ENCODE results near the gene PANX3. TPM values are rescaled to one million over a fixed set of nuclear protein-coding genes. Genes with fewer than 3 reads are reported as not detected.

PANX3 gene
- total and polyA plus RNA-seq, 9 of the 15 experiments (the other 6 are each of a cell fraction or from before 2014, with no cell fraction given) = 0.09 to 0.69 (median 0.39) TPM

DNA sequence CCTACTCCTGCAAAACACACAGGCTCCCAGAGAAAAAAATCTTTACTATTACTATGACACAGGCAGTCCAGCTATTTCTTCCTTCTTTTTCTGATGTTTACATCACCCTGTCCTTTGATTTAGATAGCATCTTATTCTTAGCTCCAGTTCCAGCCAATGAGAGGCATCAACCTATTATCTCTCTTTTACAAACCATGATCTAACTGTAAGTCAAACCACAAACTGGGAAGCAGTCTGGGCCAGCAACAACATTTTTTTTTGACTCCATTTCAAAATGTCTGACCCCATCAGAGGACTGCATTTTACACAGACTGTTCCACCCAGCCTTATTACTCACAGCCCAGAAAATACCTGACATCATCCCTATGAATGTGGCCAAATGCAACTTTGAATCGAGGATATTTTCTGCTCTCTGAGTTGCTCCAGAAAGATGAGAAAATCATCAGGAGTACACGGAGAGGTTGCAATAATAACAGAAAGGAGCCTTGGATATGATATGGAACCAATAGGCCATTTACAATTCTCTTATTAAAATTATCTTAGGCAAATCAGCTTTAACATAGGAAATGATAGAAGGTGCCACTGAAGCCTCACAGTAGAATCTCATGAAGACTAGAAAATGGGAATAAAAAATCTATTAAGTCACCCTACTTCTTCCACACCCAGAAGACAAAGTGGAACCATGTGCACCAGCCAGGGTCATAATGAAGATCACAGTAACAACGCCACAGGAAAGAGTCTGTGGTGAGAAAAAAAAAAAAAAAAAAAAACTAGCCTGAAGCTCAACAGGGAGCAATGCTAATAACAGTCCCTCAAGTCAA is 32.6 kb downstream of the PANX3 start (continued):
- no peak for TF ChIP-seq CBX8 (IDR thresholded peaks at IDR 0.05; ENCODE audit: borderline replicate concordance, extremely low read depth, low read depth, low read length, poor library complexity, severe bottlenecking)
- no peak for TF ChIP-seq BCL6 (CRISPR knock-in tag; IDR thresholded peaks at IDR 0.05)
- TF ChIP-seq, protein P1, sequence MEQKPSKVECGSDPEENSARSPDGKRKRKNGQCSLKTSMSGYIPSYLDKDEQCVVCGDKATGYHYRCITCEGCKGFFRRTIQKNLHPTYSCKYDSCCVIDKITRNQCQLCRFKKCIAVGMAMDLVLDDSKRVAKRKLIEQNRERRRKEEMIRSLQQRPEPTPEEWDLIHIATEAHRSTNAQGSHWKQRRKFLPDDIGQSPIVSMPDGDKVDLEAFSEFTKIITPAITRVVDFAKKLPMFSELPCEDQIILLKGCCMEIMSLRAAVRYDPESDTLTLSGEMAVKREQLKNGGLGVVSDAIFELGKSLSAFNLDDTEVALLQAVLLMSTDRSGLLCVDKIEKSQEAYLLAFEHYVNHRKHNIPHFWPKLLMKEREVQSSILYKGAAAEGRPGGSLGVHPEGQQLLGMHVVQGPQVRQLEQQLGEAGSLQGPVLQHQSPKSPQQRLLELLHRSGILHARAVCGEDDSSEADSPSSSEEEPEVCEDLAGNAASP (IDR thresholded peaks at IDR 0.05) = no peak
- TF ChIP-seq POLR2AphosphoS2 (IDR thresholded peaks at IDR 0.05; ENCODE audit: low read length) = no peak
- no peak for TF ChIP-seq U2AF2 (optimal IDR thresholded peaks at IDR 0.05; ENCODE audit: low read depth, low read length)
- no peak for TF ChIP-seq FOXP4 (CRISPR knock-in tag; IDR thresholded peaks at IDR 0.05; ENCODE audit: borderline replicate concordance)
- TF ChIP-seq SIN3B (IDR thresholded peaks at IDR 0.05; ENCODE audit: low read depth) = no peak
- no peak for TF ChIP-seq ZNF146 (CRISPR knock-in tag; IDR thresholded peaks at IDR 0.05; ENCODE audit: unreplicated experiment)
- TF ChIP-seq BRD4 (IDR thresholded peaks at IDR 0.05) = no peak
- TF ChIP-seq CBX5 (IDR thresholded peaks at IDR 0.05; ENCODE audit: borderline replicate concordance, low read depth) = no peak
- TF ChIP-seq, protein P2, sequence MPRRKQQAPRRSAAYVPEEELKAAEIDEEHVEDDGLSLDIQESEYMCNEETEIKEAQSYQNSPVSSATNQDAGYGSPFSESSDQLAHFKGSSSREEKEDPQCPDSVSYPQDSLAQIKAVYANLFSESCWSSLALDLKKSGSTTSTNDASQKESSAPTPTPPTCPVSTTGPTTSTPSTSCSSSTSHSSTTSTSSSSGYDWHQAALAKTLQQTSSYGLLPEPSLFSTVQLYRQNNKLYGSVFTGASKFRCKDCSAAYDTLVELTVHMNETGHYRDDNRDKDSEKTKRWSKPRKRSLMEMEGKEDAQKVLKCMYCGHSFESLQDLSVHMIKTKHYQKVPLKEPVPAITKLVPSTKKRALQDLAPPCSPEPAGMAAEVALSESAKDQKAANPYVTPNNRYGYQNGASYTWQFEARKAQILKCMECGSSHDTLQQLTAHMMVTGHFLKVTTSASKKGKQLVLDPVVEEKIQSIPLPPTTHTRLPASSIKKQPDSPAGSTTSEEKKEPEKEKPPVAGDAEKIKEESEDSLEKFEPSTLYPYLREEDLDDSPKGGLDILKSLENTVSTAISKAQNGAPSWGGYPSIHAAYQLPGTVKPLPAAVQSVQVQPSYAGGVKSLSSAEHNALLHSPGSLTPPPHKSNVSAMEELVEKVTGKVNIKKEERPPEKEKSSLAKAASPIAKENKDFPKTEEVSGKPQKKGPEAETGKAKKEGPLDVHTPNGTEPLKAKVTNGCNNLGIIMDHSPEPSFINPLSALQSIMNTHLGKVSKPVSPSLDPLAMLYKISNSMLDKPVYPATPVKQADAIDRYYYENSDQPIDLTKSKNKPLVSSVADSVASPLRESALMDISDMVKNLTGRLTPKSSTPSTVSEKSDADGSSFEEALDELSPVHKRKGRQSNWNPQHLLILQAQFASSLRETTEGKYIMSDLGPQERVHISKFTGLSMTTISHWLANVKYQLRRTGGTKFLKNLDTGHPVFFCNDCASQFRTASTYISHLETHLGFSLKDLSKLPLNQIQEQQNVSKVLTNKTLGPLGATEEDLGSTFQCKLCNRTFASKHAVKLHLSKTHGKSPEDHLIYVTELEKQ (CRISPR knock-in tag; IDR thresholded peaks at IDR 0.05) = no peak
- TF ChIP-seq JUND (IDR thresholded peaks at IDR 0.05; ENCODE audit: borderline replicate concordance, low read depth, low read length) = peak; percentile 70
- TF ChIP-seq JUND (tag; IDR thresholded peaks at IDR 0.05; ENCODE audit: borderline replicate concordance, low read depth, low read length) = peak; percentile 68; the same call in 1 of the 3 replicates
- TF ChIP-seq XRCC3 (IDR thresholded peaks at IDR 0.05) = no peak
- TF ChIP-seq ZNF197 (CRISPR knock-in tag; IDR thresholded peaks at IDR 0.05; ENCODE audit: low read depth) = no peak
- no peak for TF ChIP-seq ZNF133 (CRISPR knock-in tag; IDR thresholded peaks at IDR 0.05)
- TF ChIP-seq, protein P3, sequence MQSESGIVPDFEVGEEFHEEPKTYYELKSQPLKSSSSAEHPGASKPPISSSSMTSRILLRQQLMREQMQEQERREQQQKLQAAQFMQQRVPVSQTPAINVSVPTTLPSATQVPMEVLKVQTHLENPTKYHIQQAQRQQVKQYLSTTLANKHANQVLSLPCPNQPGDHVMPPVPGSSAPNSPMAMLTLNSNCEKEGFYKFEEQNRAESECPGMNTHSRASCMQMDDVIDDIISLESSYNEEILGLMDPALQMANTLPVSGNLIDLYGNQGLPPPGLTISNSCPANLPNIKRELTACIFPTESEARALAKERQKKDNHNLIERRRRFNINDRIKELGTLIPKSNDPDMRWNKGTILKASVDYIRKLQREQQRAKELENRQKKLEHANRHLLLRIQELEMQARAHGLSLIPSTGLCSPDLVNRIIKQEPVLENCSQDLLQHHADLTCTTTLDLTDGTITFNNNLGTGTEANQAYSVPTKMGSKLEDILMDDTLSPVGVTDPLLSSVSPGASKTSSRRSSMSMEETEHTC (IDR thresholded peaks at IDR 0.05) = no peak
- no peak for TF ChIP-seq GMEB1 (CRISPR knock-in tag; IDR thresholded peaks at IDR 0.05)

Data from K562 (cell line).